Tongue (tissue), 2 donors: ENCODE results near the gene NUDT8. TPM values are rescaled to one million over a fixed set of nuclear protein-coding genes. Genes with fewer than 3 reads are reported as not detected.
A peak's percentile ranks its signal among the peaks of the same experiment; 100 is the strongest.
"Not testable (repeated sequence)": the region's sequence is repeated elsewhere in the genome, so short reads cannot be mapped to it uniquely, and the experiment has no call there.

Experiments
- DNase-seq: peaks from one replicate; pipeline ENCODE4 v3.0.0-alpha.2; 2015
- total RNA-seq: library from RNA; depleted of rRNA; stranded (reverse); fragments of >200 nt; gene quantifications from one replicate; pipeline ENCODE4 v1.2.3, GENCODE V29; 2014

NUDT8 gene
- total RNA-seq, 1 donor from 2014 or later = 4.9 TPM

GRCh38 chr11:67627812-67628624 is 1.7 kb downstream of the NUDT8 start:
- DNase-seq = no peak

GRCh38 chr11:67627441-67627811 is 2.3 kb downstream of the NUDT8 start:
- no peak for DNase-seq

GRCh38 chr11:67626970-67627369 is 2.8 kb downstream of the NUDT8 start:
- no peak for DNase-seq

- DNase-seq = not testable (repeated sequence)
Observed at GRCh38 chr11:67626131-67626833, 3.5 kb downstream of the NUDT8 start.

- not testable (repeated sequence) for DNase-seq
Observed at GRCh38 chr11:67623795-67624194, 5.9 kb downstream of the NUDT8 start.

GRCh38 chr11:67622905-67623304 is 6.8 kb downstream of the NUDT8 start:
- not testable (repeated sequence) for DNase-seq

GRCh38 chr11:67621928-67622327 is 7.8 kb downstream of the NUDT8 start:
- DNase-seq = not testable (repeated sequence)

- DNase-seq = not testable (repeated sequence)
Observed at GRCh38 chr11:67620621-67621020, 9.1 kb downstream of the NUDT8 start.

- not testable (repeated sequence) for DNase-seq
Observed at GRCh38 chr11:67619683-67620618, 9.8 kb downstream of the NUDT8 start.

GRCh38 chr11:67618901-67619659 is 10.7 kb downstream of the NUDT8 start:
- not testable (repeated sequence) for DNase-seq

- DNase-seq = no peak
Observed at GRCh38 chr11:67617243-67617953, 12.3 kb downstream of the NUDT8 start.

GRCh38 chr11:67616431-67617242 is 13.1 kb downstream of the NUDT8 start:
- DNase-seq = no peak

- DNase-seq = no peak
Observed at GRCh38 chr11:67615728-67616430, 13.9 kb downstream of the NUDT8 start.

- DNase-seq = no peak
Observed at GRCh38 chr11:67614730-67615714, 14.7 kb downstream of the NUDT8 start.

- peak; percentile 80 for DNase-seq
Observed at GRCh38 chr11:67613960-67614715, 15.6 kb downstream of the NUDT8 start.

GRCh38 chr11:67613313-67613959 is 16.3 kb downstream of the NUDT8 start:
- no peak for DNase-seq

GRCh38 chr11:67612751-67613150 is 17.0 kb downstream of the NUDT8 start:
- no peak for DNase-seq
